H1 (cell line): ENCODE results near the gene EWSR1. TPM values are rescaled to one million over a fixed set of nuclear protein-coding genes. Genes with fewer than 3 reads are reported as not detected.

Source experiments
- CTBP2 ChIP-seq: IDR thresholded peaks from 2 replicates; pipeline ENCODE4 v1.7.0; 2011; ENCODE audit warnings: borderline replicate concordance, mild to moderate bottlenecking, moderate library complexity, mixed read lengths, low read length; ENCODE audit not compliant: insufficient read depth, insufficient read length
- GTF2F1 ChIP-seq: IDR thresholded peaks from 2 replicates; pipeline ENCODE4 v1.6.1; 2012; ENCODE audit warnings: low read depth, low read length, improper control_type of control experiment, borderline replicate concordance
- RNF2 ChIP-seq: fragments of 200-900, 300-1000 bp; sonication (generic); IDR thresholded peaks from 2 replicates; pipeline ENCODE4 v1.7.1; 2016; ENCODE audit warnings: borderline replicate concordance, low read depth, mild to moderate bottlenecking, antibody characterized with exemption, low read length; ENCODE audit not compliant: poor library complexity, severe bottlenecking; ENCODE audit errors: missing control alignments
- TCF12 ChIP-seq: IDR thresholded peaks from 2 replicates; pipeline ENCODE4 v1.6.1; 2011; ENCODE audit warnings: low read depth, mild to moderate bottlenecking, low read length
- polyA plus RNA-seq, 7 experiments: library from polyadenylated mRNA; depleted of rRNA in 3 of 7; stranded (reverse) in 5 of 7; unstranded in 2 of 7; fragments of >200 nt in 5 of 7; fragments of 200-250 nt in 2 of 7; gene quantifications; 1 replicate in 5 of 7; 2 replicates in 1 of 7; 4 replicates in 1 of 7; pipeline versions ENCODE4 v1.2.1 to v1.2.3, GENCODE V29; 2011 to 2013; ENCODE audit warnings: missing spikeins in 2 of 7, mixed read lengths in 2 of 7
- total RNA-seq: library from RNA; stranded (reverse); fragmentation: NEBNext Ultra II Directional; extraction: Animal tissue kit (Norgen Biotek cat#: 25700); gene quantifications from 2 replicates; pipeline ENCODE4 v1.2.1, GENCODE V29; 2021

Gene EWSR1
- total and polyA plus RNA-seq, 2 of the 8 experiments (the other 6 are each of a cell fraction or from before 2014, with no cell fraction given) = 387 to 930 TPM

- TF ChIP-seq CTBP2 = no peak
- TF ChIP-seq TCF12 = no peak
- TF ChIP-seq RNF2 = no peak
- no peak for TF ChIP-seq GTF2F1
These were observed 74.1 kb downstream of the EWSR1 start (continued) for GRCh38 chr22:29342177-29342576.
